NCI-H128 (cell line): ENCODE data around the gene UBE2D3.
"Not testable (repeated sequence)": the region's sequence is repeated elsewhere in the genome, so short reads cannot be mapped to it uniquely, and the experiment has no call there.

ENCODE experiments used
- DNase-seq: peaks from one replicate; lab custom pipeline; 2025; ENCODE audit not compliant: unreplicated experiment; lab: John Stamatoyannopoulos, UW

The UBE2D3 gene

GRCh38 chr4:102826890-102827673, at the start of gene UBE2D3:
Gene UBE2D3 (minus strand): TSS chr4:102827551. CDS start chr4:102826508, 1,043 bp downstream.
- peak; percentile 45 for DNase-seq

- DNase-seq = no peak
These were observed 44.4 kb upstream of the UBE2D3 start for GRCh38 chr4:102871772-102872171.

GRCh38 chr4:102869569-102870197, 42.3 kb upstream of the UBE2D3 start:
- no peak for DNase-seq

- peak; percentile 83 for DNase-seq
These were observed 41.6 kb upstream of the UBE2D3 start, which contains the start of gene CISD2 for GRCh38 chr4:102868781-102869568. Gene CISD2 (plus strand): TSS chr4:102868992. CDS start chr4:102869085, 93 bp downstream.

- no peak for DNase-seq
These were observed 40.9 kb upstream of the UBE2D3 start for GRCh38 chr4:102868153-102868780.

- no peak for DNase-seq
These were observed 40.2 kb upstream of the UBE2D3 start for GRCh38 chr4:102867278-102868152.

- not testable (repeated sequence) for DNase-seq
These were observed 38.0 kb upstream of the UBE2D3 start for GRCh38 chr4:102865327-102865726.

GRCh38 chr4:102862747-102863146, 35.4 kb upstream of the UBE2D3 start:
- no peak for DNase-seq

GRCh38 chr4:102862016-102862415, 34.7 kb upstream of the UBE2D3 start:
- DNase-seq = no peak

GRCh38 chr4:102860611-102861324, 33.4 kb upstream of the UBE2D3 start:
- no peak for DNase-seq

- no peak for DNase-seq
These were observed 31.6 kb upstream of the UBE2D3 start for GRCh38 chr4:102858828-102859464.

- DNase-seq = no peak
These were observed 23.0 kb upstream of the UBE2D3 start for GRCh38 chr4:102850370-102850769.

- no peak for DNase-seq
These were observed 22.3 kb upstream of the UBE2D3 start for GRCh38 chr4:102849579-102850104.

GRCh38 chr4:102847687-102848086, 20.3 kb upstream of the UBE2D3 start:
- no peak for DNase-seq

GRCh38 chr4:102843938-102844337, 16.6 kb upstream of the UBE2D3 start:
- DNase-seq = no peak

GRCh38 chr4:102843273-102843672, 15.9 kb upstream of the UBE2D3 start:
- DNase-seq = no peak

GRCh38 chr4:102842367-102842766, 15.0 kb upstream of the UBE2D3 start:
- no peak for DNase-seq

- no peak for DNase-seq
These were observed 9.2 kb upstream of the UBE2D3 start for GRCh38 chr4:102836596-102836995.

GRCh38 chr4:102832667-102833066, 5.3 kb upstream of the UBE2D3 start:
- no peak for DNase-seq
